Stimulated activated CD4-positive, alpha-beta T cell treated with anti-CD3 and anti-CD28 coated beads, Interleukin-4, amount 100 ng/mL, for 1 hour (primary cell): Measurements from ENCODE around the gene TSTD1.

Source experiments
- DNase-seq: peaks from one replicate; pipeline ENCODE4 v3.0.0-alpha.2; 2020

The TSTD1 gene

GRCh38 chr1:161038523-161039153, at the start of gene TSTD1:
Gene TSTD1, minus strand, starts transcription at chr1:161038964. Its CDS starts 75 bp downstream, at chr1:161038889.
- DNase-seq, result peak; percentile 88

GRCh38 chr1:161086457-161086856, 47.7 kb upstream of the TSTD1 start:
- no peak for DNase-seq

GRCh38 chr1:161085165-161085564, 46.4 kb upstream of the TSTD1 start:
- DNase-seq, result no peak

GRCh38 chr1:161084597-161084988, 45.8 kb upstream of the TSTD1 start:
- DNase-seq, result no peak

- no peak for DNase-seq
Measured at GRCh38 chr1:161083748-161084596, 45.2 kb upstream of the TSTD1 start.

GRCh38 chr1:161082996-161083747, 44.4 kb upstream of the TSTD1 start:
- DNase-seq, result no peak

GRCh38 chr1:161082483-161082882, 43.7 kb upstream of the TSTD1 start:
- no peak for DNase-seq

- no peak for DNase-seq
Measured at GRCh38 chr1:161081519-161081918, 42.8 kb upstream of the TSTD1 start.

- no peak for DNase-seq
Measured at GRCh38 chr1:161080441-161081405, 42.0 kb upstream of the TSTD1 start.

- no peak for DNase-seq
Measured at GRCh38 chr1:161079436-161080110, 40.8 kb upstream of the TSTD1 start.

- DNase-seq, result no peak
Measured at GRCh38 chr1:161077426-161077825, 38.7 kb upstream of the TSTD1 start.

- no peak for DNase-seq
Measured at GRCh38 chr1:161076410-161076809, 37.6 kb upstream of the TSTD1 start.

- DNase-seq, result no peak
Measured at GRCh38 chr1:161074676-161075368, 36.1 kb upstream of the TSTD1 start.

- no peak for DNase-seq
Measured at GRCh38 chr1:161073474-161074121, 34.8 kb upstream of the TSTD1 start.

- DNase-seq, result no peak
Measured at GRCh38 chr1:161072751-161073449, 34.1 kb upstream of the TSTD1 start.

- DNase-seq, result peak; percentile 48
Measured at GRCh38 chr1:161071886-161072371, 33.2 kb upstream of the TSTD1 start.

- DNase-seq, result no peak
Measured at GRCh38 chr1:161070761-161071160, 32.0 kb upstream of the TSTD1 start.

GRCh38 chr1:161069731-161070270, 31.0 kb upstream of the TSTD1 start, which contains the start of gene ARHGAP30:
Gene ARHGAP30, minus strand, starts transcription at chr1:161069891. Its CDS starts 267 bp downstream, at chr1:161069624.
- peak; percentile 65 for DNase-seq

- DNase-seq, result no peak
Measured at GRCh38 chr1:161069241-161069640, 30.5 kb upstream of the TSTD1 start.
